GM12864 (cell line): Measurements from ENCODE around the gene NOL4L.
A peak's percentile ranks its signal among the peaks of the same experiment; 100 is the strongest.

Experiments
- DNase-seq: peaks from one replicate; pipeline ENCODE4 v3.0.0-alpha.2; 2011; ENCODE audit warnings: low read depth
- H3K4me3 ChIP-seq: 2 replicates; pipeline ENCODE4 v1.5.1; 2011; ENCODE audit warnings: mild to moderate bottlenecking, low read depth, low read length, control low read depth
- CTCF ChIP-seq: IDR thresholded peaks from 2 replicates; pipeline ENCODE4 v1.5.1; 2011; ENCODE audit warnings: low read depth, mild to moderate bottlenecking, moderate library complexity, low read length, control low read depth, inconsistent platforms; ENCODE audit errors: missing control alignments

Gene NOL4L

DNA sequence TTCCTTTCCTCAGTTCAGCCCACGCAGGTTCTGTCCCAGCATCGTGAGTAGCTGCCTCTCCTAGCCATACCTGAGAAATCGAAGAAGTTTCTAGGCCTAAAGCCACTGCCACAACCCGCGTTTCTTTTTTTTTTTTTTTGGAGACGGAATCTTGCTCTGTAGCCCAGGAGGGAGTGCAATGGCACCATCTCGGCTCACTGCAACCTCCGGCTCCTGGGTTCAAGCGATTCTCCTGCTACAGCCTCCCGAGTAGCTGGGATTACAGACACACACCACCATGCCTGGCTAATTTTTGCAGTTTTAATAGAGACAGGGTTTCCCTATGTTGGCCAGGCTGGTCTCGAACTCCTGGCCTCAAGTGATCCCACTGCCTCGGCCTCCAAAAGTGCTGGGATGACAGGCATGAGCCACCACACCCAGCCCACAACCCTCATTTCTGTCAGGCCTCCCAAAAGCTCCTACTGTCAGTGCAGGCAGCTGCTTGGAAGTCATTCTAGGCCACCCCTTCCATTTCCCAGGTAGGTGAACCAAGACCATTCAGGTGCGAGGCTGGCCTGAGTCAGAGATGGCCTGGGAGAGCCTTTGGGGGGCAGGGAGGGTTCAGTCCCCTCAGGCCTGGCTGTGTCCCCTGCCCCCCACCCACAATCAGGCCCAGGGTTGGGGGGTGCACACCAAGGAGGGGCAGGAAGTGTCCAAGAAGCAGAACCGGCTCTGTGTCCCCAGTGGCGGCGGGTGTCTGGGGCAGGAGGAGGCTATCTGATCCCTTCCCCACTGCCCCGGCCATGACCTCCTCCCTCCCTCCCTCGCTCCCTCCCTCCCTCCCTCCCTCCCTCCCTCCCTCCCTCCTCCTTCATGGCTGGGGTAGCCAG lies 47.2 kb downstream of the NOL4L start:
- DNase-seq = no peak
- H3K4me3 ChIP-seq = no peak overlapping the region; the same call in 1 of the 2 replicates
- TF ChIP-seq CTCF = no peak

GRCh38 chr20:32536851-32537656 lies 48.1 kb downstream of the NOL4L start:
- peak overlapping the region; percentile 39 for H3K4me3 ChIP-seq
- no peak for DNase-seq
- no peak for TF ChIP-seq CTCF

GRCh38 chr20:32535953-32536823 lies 48.9 kb downstream of the NOL4L start:
- peak; percentile 36 for DNase-seq
- H3K4me3 ChIP-seq = peak overlapping the region; percentile 44
- TF ChIP-seq CTCF = no peak

GRCh38 chr20:32535316-32535952 lies 49.7 kb downstream of the NOL4L start:
- TF ChIP-seq CTCF = no peak
- no peak for DNase-seq
- H3K4me3 ChIP-seq = peak overlapping the region; percentile 44

GRCh38 chr20:32534661-32535240 lies 50.4 kb downstream of the NOL4L start:
- H3K4me3 ChIP-seq = no peak overlapping the region
- TF ChIP-seq CTCF = no peak
- no peak for DNase-seq

GRCh38 chr20:32533732-32534131 lies 51.4 kb downstream of the NOL4L start:
- no peak overlapping the region for H3K4me3 ChIP-seq

More at GRCh38 chr20:32533732-32534131, 51.4 kb downstream of the NOL4L start:
- DNase-seq = no peak
- no peak for TF ChIP-seq CTCF
